HEK293T (cell line): ENCODE results near the gene IRF2BP1.
"Not testable (repeated sequence)": the region's sequence is repeated elsewhere in the genome, so short reads cannot be mapped to it uniquely, and the experiment has no call there.

Source experiments
- CTCF ChIA-PET: fragments of 350-600 bp; formaldehyde crosslinking; extraction: SDS; loops from one replicate; lab custom pipeline; 2021; ENCODE audit warnings: antibody characterized with exemption, inconsistent platforms; lab: Yijun Ruan, JAX
- POLR2A ChIA-PET: fragments of 350-600 bp; formaldehyde crosslinking; extraction: SDS; loops from one replicate; lab custom pipeline; 2020; ENCODE audit warnings: antibody characterized with exemption, inconsistent platforms; lab: Yijun Ruan, JAX
- DNase-seq: peaks from one replicate; pipeline ENCODE4 v3.0.0; 2012; ENCODE audit warnings: mixed read lengths; ENCODE audit errors: extremely low spot score
- ARNT ChIP-seq: fragments of 450-650 bp; IDR thresholded peaks from 2 replicates; pipeline ENCODE4 v1.6.1; 2017; ENCODE audit warnings: mild to moderate bottlenecking
- BHLHE40 ChIP-seq: fragments of 450-650 bp; IDR thresholded peaks from 2 replicates; pipeline ENCODE4 v1.6.1; 2016; ENCODE audit warnings: mild to moderate bottlenecking, moderate library complexity, borderline replicate concordance
- CTBP1 ChIP-seq: fragments of 450-650 bp; IDR thresholded peaks from 2 replicates; pipeline ENCODE4 v1.6.1; 2016; ENCODE audit warnings: borderline replicate concordance
- ELF4 ChIP-seq: fragments of 450-650 bp; IDR thresholded peaks from 2 replicates; pipeline ENCODE4 v1.6.1; 2017; ENCODE audit warnings: antibody characterized with exemption
- FOXA1 ChIP-seq: fragments of 450-650 bp; IDR thresholded peaks from 2 replicates; pipeline ENCODE4 v1.6.1; 2016; ENCODE audit warnings: mild to moderate bottlenecking
- FOXK2 ChIP-seq: fragments of 450-650 bp; IDR thresholded peaks from 2 replicates; pipeline ENCODE4 v1.6.1; 2016; ENCODE audit warnings: mild to moderate bottlenecking
- FOXM1 ChIP-seq: fragments of 450-650 bp; IDR thresholded peaks from 2 replicates; pipeline ENCODE4 v1.6.1; 2017; ENCODE audit warnings: mild to moderate bottlenecking, borderline replicate concordance
- HDGF ChIP-seq: fragments of 450-650 bp; IDR thresholded peaks from 2 replicates; pipeline ENCODE4 v1.6.1; 2017; ENCODE audit warnings: antibody characterized with exemption, borderline replicate concordance
- L3MBTL2 ChIP-seq: fragments of 450-650 bp; conservative IDR thresholded peaks from 2 replicates; pipeline ENCODE4 v1.6.1; 2016; ENCODE audit warnings: mild to moderate bottlenecking
- LEF1 ChIP-seq: fragments of 450-650 bp; IDR thresholded peaks from 2 replicates; pipeline ENCODE4 v1.6.1; 2017; ENCODE audit warnings: mild to moderate bottlenecking, borderline replicate concordance
- NFRKB ChIP-seq: fragments of 450-650 bp; IDR thresholded peaks from 2 replicates; pipeline ENCODE4 v1.6.1; 2016; ENCODE audit warnings: mild to moderate bottlenecking, moderate library complexity
- SP1 ChIP-seq: fragments of 450-650 bp; IDR thresholded peaks from 2 replicates; pipeline ENCODE4 v1.6.1; 2017
- SUZ12 ChIP-seq: fragments of 450-650 bp; IDR thresholded peaks from 2 replicates; pipeline ENCODE4 v1.6.1; 2016; ENCODE audit warnings: mild to moderate bottlenecking
- TARDBP ChIP-seq: fragments of 450-650 bp; IDR thresholded peaks from 2 replicates; pipeline ENCODE4 v1.6.1; 2016
- ZNF384 ChIP-seq: fragments of 450-650 bp; IDR thresholded peaks from 2 replicates; pipeline ENCODE4 v1.6.1; 2016
- TF ChIP-seq, protein P1 (sequence below): fragments of 450-650 bp; IDR thresholded peaks from 2 replicates; pipeline ENCODE4 v1.6.1; 2016

IRF2BP1 gene

DNA sequence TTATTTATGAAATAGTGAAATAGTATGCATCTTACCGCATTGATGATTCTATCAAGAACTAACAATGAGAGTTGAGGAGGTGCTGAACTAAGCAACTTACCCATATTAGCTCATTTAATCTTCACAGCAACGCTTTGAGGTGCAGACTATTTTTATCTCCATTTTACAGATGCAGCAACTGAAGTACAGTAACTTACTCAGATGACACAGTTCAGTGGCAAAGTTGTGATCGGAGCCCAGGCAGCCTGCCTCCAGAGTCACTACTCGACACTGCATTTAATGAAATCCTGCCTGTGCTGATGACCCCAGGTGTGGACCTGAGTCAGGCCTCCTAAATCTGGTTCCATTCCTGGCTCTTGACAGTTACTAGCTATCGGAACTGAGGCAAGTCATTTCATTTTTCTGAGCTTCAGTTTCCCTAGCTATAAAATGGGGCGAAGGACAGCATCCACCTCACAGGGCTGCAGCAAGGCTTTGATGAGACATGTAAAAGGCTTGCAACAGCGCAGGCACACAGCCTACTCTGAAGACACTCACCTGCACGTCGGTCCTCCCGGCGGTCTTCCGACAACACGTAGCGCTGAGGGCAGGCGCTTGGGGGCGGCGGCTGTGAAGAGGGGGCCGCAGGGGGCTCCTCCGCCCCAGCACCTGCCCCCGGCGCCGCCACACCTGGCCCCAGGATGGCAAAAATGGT lies 14.9 kb upstream of the IRF2BP1 start:
- no peak for TF ChIP-seq BHLHE40
- TF ChIP-seq HDGF: no peak
- TF ChIP-seq NFRKB: no peak
- no peak for TF ChIP-seq ELF4
- TF ChIP-seq, protein P1, sequence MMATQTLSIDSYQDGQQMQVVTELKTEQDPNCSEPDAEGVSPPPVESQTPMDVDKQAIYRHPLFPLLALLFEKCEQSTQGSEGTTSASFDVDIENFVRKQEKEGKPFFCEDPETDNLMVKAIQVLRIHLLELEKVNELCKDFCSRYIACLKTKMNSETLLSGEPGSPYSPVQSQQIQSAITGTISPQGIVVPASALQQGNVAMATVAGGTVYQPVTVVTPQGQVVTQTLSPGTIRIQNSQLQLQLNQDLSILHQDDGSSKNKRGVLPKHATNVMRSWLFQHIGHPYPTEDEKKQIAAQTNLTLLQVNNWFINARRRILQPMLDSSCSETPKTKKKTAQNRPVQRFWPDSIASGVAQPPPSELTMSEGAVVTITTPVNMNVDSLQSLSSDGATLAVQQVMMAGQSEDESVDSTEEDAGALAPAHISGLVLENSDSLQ: no peak
- no peak for TF ChIP-seq L3MBTL2
- no peak for TF ChIP-seq TARDBP
- TF ChIP-seq LEF1: no peak
- no peak for TF ChIP-seq ARNT
- no peak for TF ChIP-seq FOXK2
- TF ChIP-seq ZNF384: no peak
- TF ChIP-seq FOXA1: no peak
- no peak for TF ChIP-seq FOXM1
- no peak for TF ChIP-seq SP1
- no peak for TF ChIP-seq CTBP1
- TF ChIP-seq SUZ12: no peak
- ChIA-PET CTCF (no interaction called here), POLR2A (interaction anchor here (1.3 to 3.6 kb wide), 2 partner anchors 15 to 27 kb away, joined by 4 to 34 read pairs; partner anchors contain the start of gene IRF2BP1)
- DNase-seq: no peak

DNA sequence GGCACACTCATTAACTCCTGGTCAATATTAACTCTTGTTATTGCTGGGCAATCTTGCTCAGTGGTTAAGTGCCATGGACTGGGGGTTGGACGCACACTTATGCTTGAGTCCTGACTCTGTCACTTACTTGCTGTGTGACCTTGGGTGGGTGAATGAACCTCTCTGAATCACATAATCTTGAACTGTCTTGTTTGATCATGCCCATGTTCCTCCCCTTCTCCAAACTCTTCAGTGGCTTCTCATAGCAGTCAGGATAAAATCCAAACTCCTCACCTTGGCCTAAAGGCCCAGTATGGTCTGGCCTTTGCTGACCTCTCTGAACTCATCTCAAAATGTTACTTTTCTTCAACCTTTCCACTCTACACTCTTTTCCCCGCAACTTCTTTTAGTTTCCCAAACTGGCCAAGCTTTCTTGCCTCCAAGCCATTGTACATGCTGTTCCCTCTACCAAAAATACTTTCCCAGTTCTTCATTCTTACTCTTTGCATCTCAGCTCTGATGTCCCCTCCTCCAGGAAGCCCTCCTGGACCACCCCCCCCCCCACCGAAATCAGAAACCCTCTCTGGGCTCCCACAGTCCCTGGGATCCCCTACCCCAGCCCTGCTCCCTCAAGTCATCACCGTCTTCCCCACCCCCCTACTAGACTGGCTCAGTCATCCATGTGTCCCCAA lies 14.1 kb upstream of the IRF2BP1 start:
- DNase-seq: no peak
- TF ChIP-seq ARNT (no peak), BHLHE40 (no peak), FOXK2 (no peak), SP1 (no peak), FOXM1 (no peak), HDGF (no peak), TARDBP (no peak), L3MBTL2 (no peak)
- ChIA-PET CTCF (interaction anchor here (0.5 kb wide), 1 partner anchor 106 kb away, joined by 3 read pairs; no protein-coding TSS in a partner anchor), POLR2A (interaction anchor here (1.3 kb wide), 1 partner anchor 28 kb away, joined by 4 read pairs; no protein-coding TSS in a partner anchor)

DNA sequence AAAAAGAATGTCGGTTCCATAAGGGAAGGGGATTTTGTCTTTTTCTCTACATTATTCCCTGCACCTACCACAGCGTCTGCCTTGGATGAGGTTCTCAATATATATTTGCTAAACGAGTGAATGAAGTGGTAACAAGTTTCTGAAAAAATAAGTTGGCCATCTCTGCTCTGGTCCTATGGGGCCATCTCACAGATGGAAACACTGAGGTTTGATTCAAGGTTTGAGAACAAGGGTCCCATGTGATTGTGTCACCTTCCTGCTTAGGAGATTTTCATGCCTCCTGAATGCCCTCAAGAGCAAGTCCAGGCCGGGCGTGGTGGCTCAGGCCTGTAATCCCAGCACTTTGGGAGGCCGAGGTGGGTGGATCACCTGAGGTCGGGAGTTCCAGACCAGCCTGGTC lies 13.3 kb upstream of the IRF2BP1 start:
- ChIA-PET POLR2A (no interaction called here), CTCF (no interaction called here)
- no peak for DNase-seq
- no peak for TF ChIP-seq ELF4
- no peak for TF ChIP-seq FOXA1
- TF ChIP-seq NFRKB: no peak
- TF ChIP-seq FOXM1: no peak
- TF ChIP-seq ARNT: no peak
- no peak for TF ChIP-seq SP1
- TF ChIP-seq, protein P1: no peak

DNA sequence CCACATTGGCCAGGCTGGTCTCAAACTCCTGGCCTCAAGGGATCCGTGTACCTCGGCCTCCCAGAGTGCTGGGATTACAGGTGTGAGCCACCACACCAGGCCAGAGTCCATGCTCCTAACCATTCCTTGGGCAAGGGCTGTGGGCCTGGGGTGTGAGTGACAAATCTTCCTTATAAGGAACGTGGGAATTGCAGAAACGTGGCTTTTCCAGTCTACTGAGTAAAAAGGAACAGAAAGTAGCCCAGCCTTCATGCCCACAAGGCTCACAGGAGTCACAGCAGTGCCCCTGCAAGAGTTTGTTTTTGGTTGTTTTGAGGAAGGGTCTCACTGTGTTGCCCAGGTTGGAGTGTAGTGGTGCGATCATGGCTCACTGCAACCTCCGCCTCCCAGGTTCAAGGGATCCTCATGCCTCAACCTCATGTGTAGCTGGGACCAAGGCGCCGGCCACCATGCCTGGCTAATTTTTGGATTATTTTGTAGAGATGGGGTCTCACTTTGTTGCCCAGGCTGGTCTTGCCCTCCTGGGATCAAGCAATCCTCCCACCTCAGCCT lies 11.4 kb upstream of the IRF2BP1 start:
- ChIA-PET POLR2A (no interaction called here), CTCF (no interaction called here)
- no peak for TF ChIP-seq ELF4
- TF ChIP-seq HDGF: no peak
- TF ChIP-seq NFRKB: no peak
- TF ChIP-seq, protein P1: no peak
- no peak for TF ChIP-seq ZNF384
- TF ChIP-seq TARDBP: no peak
- no peak for TF ChIP-seq L3MBTL2
- no peak for TF ChIP-seq FOXM1
- TF ChIP-seq SP1: no peak
- no peak for TF ChIP-seq SUZ12
- TF ChIP-seq LEF1: no peak
- no peak for TF ChIP-seq BHLHE40
- no peak for TF ChIP-seq FOXA1
- TF ChIP-seq CTBP1: no peak
- TF ChIP-seq ARNT: no peak
- no peak for DNase-seq

DNA sequence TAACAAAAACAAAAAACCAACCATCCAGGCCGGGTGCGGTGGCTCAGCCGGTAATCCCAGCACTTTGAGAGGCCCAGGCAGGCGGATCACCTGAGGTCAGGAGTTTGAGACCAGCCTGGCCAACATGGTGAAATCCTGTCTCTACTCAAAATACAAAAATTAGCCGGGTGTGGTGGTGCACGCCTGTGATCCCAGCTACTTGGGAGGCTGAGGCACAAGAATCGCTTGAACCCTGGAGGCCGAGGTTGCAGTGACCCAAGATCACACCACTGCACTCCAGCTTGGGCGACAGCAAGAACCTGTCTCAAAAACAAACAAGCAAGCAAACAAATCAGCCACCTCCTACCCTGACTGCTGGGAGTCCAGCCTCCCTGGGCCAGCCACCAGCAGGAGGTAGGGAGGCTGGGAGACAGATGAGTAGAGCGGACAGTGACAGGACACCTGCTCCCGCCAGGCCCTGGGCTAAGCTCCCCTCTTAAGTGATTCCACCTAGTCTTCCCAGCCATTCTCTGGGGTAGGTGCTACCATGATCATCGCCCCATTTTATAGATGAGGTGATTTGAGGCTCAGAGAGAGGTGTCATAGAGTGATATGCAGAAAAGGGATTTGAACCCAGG lies 10.2 kb upstream of the IRF2BP1 start:
- CTCF ChIA-PET, POLR2A ChIA-PET: not testable (repeated sequence)

DNA sequence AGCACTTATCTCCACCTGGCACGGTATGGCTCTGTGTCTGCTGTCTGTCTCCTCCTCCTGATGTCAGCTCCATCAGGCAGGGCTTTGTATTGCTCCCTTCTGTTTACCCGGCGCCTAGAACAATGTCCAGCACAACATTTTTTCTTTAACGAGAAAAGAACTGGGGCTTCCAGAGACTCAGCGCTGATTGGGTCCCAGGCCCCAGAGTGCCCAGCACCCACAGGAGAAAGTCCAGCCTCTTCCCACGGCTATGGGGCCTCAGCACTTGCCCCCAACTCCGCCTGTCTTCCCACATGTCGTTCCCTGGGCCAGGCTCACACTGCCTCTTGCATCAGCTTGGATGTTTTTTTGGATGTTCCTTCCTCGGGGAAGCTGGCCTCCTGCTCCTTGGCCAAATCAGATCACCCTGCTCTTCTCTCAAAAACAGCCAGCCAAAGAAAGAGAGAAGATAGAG lies 9.6 kb upstream of the IRF2BP1 start:
- ChIA-PET CTCF (no interaction called here), POLR2A (no interaction called here)
- no peak for TF ChIP-seq FOXA1
- no peak for TF ChIP-seq FOXK2
- TF ChIP-seq ARNT: no peak
- TF ChIP-seq HDGF: no peak
- no peak for TF ChIP-seq CTBP1
- TF ChIP-seq, protein P1: no peak
- no peak for TF ChIP-seq TARDBP
- no peak for TF ChIP-seq NFRKB
- TF ChIP-seq BHLHE40: no peak
- no peak for TF ChIP-seq ELF4
- TF ChIP-seq FOXM1: no peak
- TF ChIP-seq L3MBTL2: no peak

More for the DNA sequence above, 10.2 kb upstream of the IRF2BP1 start:
- DNase-seq: not testable (repeated sequence)

More for the DNA sequence above, 9.6 kb upstream of the IRF2BP1 start:
- no peak for DNase-seq
